GM18868 (cell line): Measurements from ENCODE around the gene TGFB1I1.
"Not testable (repeated sequence)": the region's sequence is repeated elsewhere in the genome, so short reads cannot be mapped to it uniquely, and the experiment has no call there.

Experiments used
- ATAC-seq: cut with Tn5 transposase; IDR thresholded peaks from one replicate; pipeline ENCODE4 v1.9.1; 2021; ENCODE audit warnings: mild to moderate bottlenecking, moderate library complexity; ENCODE audit not compliant: unreplicated experiment

TGFB1I1 gene

GRCh38 chr16:31471875-31472708 lies at the start of gene TGFB1I1:
Gene TGFB1I1 (plus strand): TSS chr16:31472152. CDS start chr16:31472189, 37 bp downstream.
- no peak for ATAC-seq

- no peak for ATAC-seq
Measured at GRCh38 chr16:31423241-31423640, 48.7 kb upstream of the TGFB1I1 start.

- no peak for ATAC-seq
Measured at GRCh38 chr16:31423801-31424200, 48.2 kb upstream of the TGFB1I1 start.

- no peak for ATAC-seq
Measured at GRCh38 chr16:31427441-31428278, 44.3 kb upstream of the TGFB1I1 start.

GRCh38 chr16:31428279-31428597 lies 43.7 kb upstream of the TGFB1I1 start, which contains the start of gene COX6A2:
Gene COX6A2 (minus strand): TSS chr16:31428360. CDS start chr16:31428325, 35 bp downstream.
- ATAC-seq: no peak

- no peak for ATAC-seq
Measured at GRCh38 chr16:31428638-31429247, 43.2 kb upstream of the TGFB1I1 start.

- no peak for ATAC-seq
Measured at GRCh38 chr16:31429314-31429713, 42.6 kb upstream of the TGFB1I1 start.

GRCh38 chr16:31429796-31430195 lies 42.2 kb upstream of the TGFB1I1 start:
- ATAC-seq: no peak

- no peak for ATAC-seq
Measured at GRCh38 chr16:31430380-31431052, 41.4 kb upstream of the TGFB1I1 start.

GRCh38 chr16:31435341-31436220 lies 36.4 kb upstream of the TGFB1I1 start:
- no peak for ATAC-seq

- no peak for ATAC-seq
Measured at GRCh38 chr16:31436221-31437045, 35.5 kb upstream of the TGFB1I1 start.

GRCh38 chr16:31438414-31438813 lies 33.5 kb upstream of the TGFB1I1 start:
- no peak for ATAC-seq

- ATAC-seq: not testable (repeated sequence)
Measured at GRCh38 chr16:31439023-31439422, 32.9 kb upstream of the TGFB1I1 start.

GRCh38 chr16:31439519-31439918 lies 32.4 kb upstream of the TGFB1I1 start:
- ATAC-seq: no peak

- ATAC-seq: no peak
Measured at GRCh38 chr16:31440516-31441184, 31.3 kb upstream of the TGFB1I1 start.

- ATAC-seq: no peak
Measured at GRCh38 chr16:31441956-31442355, 30.0 kb upstream of the TGFB1I1 start.

GRCh38 chr16:31445931-31446330 lies 26.0 kb upstream of the TGFB1I1 start:
- ATAC-seq: not testable (repeated sequence)

- no peak for ATAC-seq
Measured at GRCh38 chr16:31451201-31451600, 20.8 kb upstream of the TGFB1I1 start.
